HEK293 (cell line): Measurements from ENCODE around the gene CDH2.

ENCODE experiments used
- CTCF ChIA-PET: fragments of 350-600 bp; formaldehyde crosslinking; extraction: SDS; loops from one replicate; lab custom pipeline; 2021; ENCODE audit warnings: antibody characterized with exemption; lab: Yijun Ruan, JAX
- POLR2A ChIA-PET: fragments of 300-600 bp; formaldehyde crosslinking; extraction: SDS; loops from one replicate; lab custom pipeline; 2020; ENCODE audit warnings: antibody characterized with exemption, inconsistent platforms; lab: Yijun Ruan, JAX
- H3K27ac ChIP-seq: fragments of 200-500 bp; sonication (Bioruptor generic); 2 replicates; pipeline ENCODE4 v1.5.1; 2014; ENCODE audit warnings: low read depth, low read length, control low read depth, inconsistent platforms; ENCODE audit errors: extremely low read depth
- H3K36me3 ChIP-seq, 2 experiments: fragments of 200-500 bp in 1 of 2; sonication (Bioruptor generic) in 1 of 2; 1 replicate in 1 of 2; 2 replicates in 1 of 2; pipeline ENCODE4 v1.5.1; 2014 to 2017; ENCODE audit warnings: inconsistent platforms in 2 of 2, low read length in 2 of 2; ENCODE audit not compliant: control insufficient read depth in 2 of 2, insufficient read depth in 1 of 2
- H3K4me1 ChIP-seq: fragments of 200-500 bp; sonication (Bioruptor generic); 2 replicates; pipeline ENCODE4 v1.5.1; 2014; ENCODE audit warnings: mild to moderate bottlenecking, low read length, inconsistent platforms; ENCODE audit not compliant: control insufficient read depth, insufficient read depth
- H3K4me3 ChIP-seq: 2 replicates; pipeline ENCODE4 v1.5.1; 2011; ENCODE audit warnings: low read depth, mild to moderate bottlenecking, control low read depth, low read length, moderate library complexity
- H3K9me3 ChIP-seq: fragments of 200-500 bp; sonication (Bioruptor generic); 2 replicates; pipeline ENCODE4 v1.5.1; 2014; ENCODE audit warnings: low read depth, low read length, inconsistent platforms; ENCODE audit not compliant: control insufficient read depth, insufficient read depth
- EGR2 ChIP-seq: fragments of 450-650 bp; formaldehyde crosslinking; IDR thresholded peaks from 2 replicates; pipeline ENCODE4 v1.5.1; 2016; ENCODE audit warnings: low read depth, missing biosample characterization, missing genetic modification characterization
- GFI1B ChIP-seq: fragments of 450-650 bp; formaldehyde crosslinking; IDR thresholded peaks from 2 replicates; pipeline ENCODE4 v1.5.1; 2016; ENCODE audit warnings: missing biosample characterization, missing genetic modification characterization
- GLI4 ChIP-seq: fragments of 450-650 bp; formaldehyde crosslinking; IDR thresholded peaks from 2 replicates; pipeline ENCODE4 v1.5.1; 2016; ENCODE audit warnings: missing biosample characterization, missing genetic modification characterization
- OVOL3 ChIP-seq: fragments of 450-650 bp; formaldehyde crosslinking; IDR thresholded peaks from 2 replicates; pipeline ENCODE4 v1.5.1; 2016; ENCODE audit warnings: missing biosample characterization, missing genetic modification characterization
- SCRT1 ChIP-seq: fragments of 450-650 bp; formaldehyde crosslinking; IDR thresholded peaks from 2 replicates; pipeline ENCODE4 v1.5.1; 2016; ENCODE audit warnings: missing biosample characterization, missing genetic modification characterization, borderline replicate concordance
- SP2 ChIP-seq: fragments of 450-650 bp; formaldehyde crosslinking; IDR thresholded peaks from 2 replicates; pipeline ENCODE4 v1.5.1; 2016; ENCODE audit warnings: missing biosample characterization, missing genetic modification characterization
- ZBTB48 ChIP-seq: fragments of 450-650 bp; formaldehyde crosslinking; IDR thresholded peaks from 2 replicates; pipeline ENCODE4 v1.5.1; 2016; ENCODE audit warnings: missing biosample characterization, missing genetic modification characterization
- ZBTB7A ChIP-seq: fragments of 450-650 bp; formaldehyde crosslinking; IDR thresholded peaks from 2 replicates; pipeline ENCODE4 v1.5.1; 2016; ENCODE audit warnings: low read depth, missing biosample characterization, missing genetic modification characterization
- ZNF112 ChIP-seq: fragments of 450-650 bp; formaldehyde crosslinking; IDR thresholded peaks from 2 replicates; pipeline ENCODE4 v1.5.0; 2017; ENCODE audit warnings: missing biosample characterization, missing genetic modification characterization
- ZNF133 ChIP-seq: fragments of 450-650 bp; formaldehyde crosslinking; IDR thresholded peaks from 2 replicates; pipeline ENCODE4 v1.5.1; 2016; ENCODE audit warnings: missing biosample characterization, missing genetic modification characterization
- ZNF146 ChIP-seq: fragments of 450-650 bp; formaldehyde crosslinking; IDR thresholded peaks from 2 replicates; pipeline ENCODE4 v1.5.1; 2016; ENCODE audit warnings: missing biosample characterization, missing genetic modification characterization
- ZNF239 ChIP-seq: fragments of 450-650 bp; formaldehyde crosslinking; IDR thresholded peaks from 2 replicates; pipeline ENCODE4 v1.5.1; 2016; ENCODE audit warnings: missing biosample characterization, missing genetic modification characterization
- ZNF292 ChIP-seq: fragments of 450-650 bp; formaldehyde crosslinking; IDR thresholded peaks from 2 replicates; pipeline ENCODE4 v1.5.1; 2016; ENCODE audit warnings: low read depth, missing biosample characterization, missing genetic modification characterization, borderline replicate concordance
- ZNF391 ChIP-seq: fragments of 450-650 bp; formaldehyde crosslinking; IDR thresholded peaks from 2 replicates; pipeline ENCODE4 v1.5.1; 2016; ENCODE audit warnings: low read depth, missing biosample characterization, missing genetic modification characterization, borderline replicate concordance
- ZNF501 ChIP-seq: fragments of 450-650 bp; formaldehyde crosslinking; IDR thresholded peaks from 2 replicates; pipeline ENCODE4 v1.5.1; 2016; ENCODE audit warnings: missing biosample characterization, missing genetic modification characterization
- ZNF529 ChIP-seq: fragments of 450-650 bp; formaldehyde crosslinking; IDR thresholded peaks from 2 replicates; pipeline ENCODE4 v1.5.1; 2017; ENCODE audit warnings: missing genetic modification characterization, missing biosample characterization; ENCODE audit not compliant: insufficient replicate concordance
- ZNF530 ChIP-seq: fragments of 450-650 bp; formaldehyde crosslinking; IDR thresholded peaks from 2 replicates; pipeline ENCODE4 v1.5.1; 2016; ENCODE audit warnings: low read depth, missing biosample characterization, missing genetic modification characterization
- ZNF544 ChIP-seq: fragments of 450-650 bp; formaldehyde crosslinking; IDR thresholded peaks from 2 replicates; pipeline ENCODE4 v1.5.0; 2017; ENCODE audit warnings: missing biosample characterization, missing genetic modification characterization
- ZNF664 ChIP-seq: fragments of 450-650 bp; formaldehyde crosslinking; IDR thresholded peaks from 2 replicates; pipeline ENCODE4 v1.5.1; 2016; ENCODE audit warnings: missing biosample characterization, missing genetic modification characterization
- ZNF707 ChIP-seq: fragments of 450-650 bp; formaldehyde crosslinking; IDR thresholded peaks from 2 replicates; pipeline ENCODE4 v1.5.1; 2016; ENCODE audit warnings: missing biosample characterization, missing genetic modification characterization
- ZNF830 ChIP-seq: fragments of 450-650 bp; IDR thresholded peaks from 2 replicates; pipeline ENCODE4 v1.5.0; 2018; ENCODE audit warnings: missing biosample characterization, missing genetic modification characterization, low read depth, mild to moderate bottlenecking, moderate library complexity
- TF ChIP-seq, protein P1 (sequence below): fragments of 450-650 bp; formaldehyde crosslinking; conservative IDR thresholded peaks from 2 replicates; pipeline ENCODE4 v1.5.1; 2016; ENCODE audit warnings: low read depth, missing biosample characterization, missing genetic modification characterization
- TF ChIP-seq, protein P2 (sequence below): fragments of 450-650 bp; formaldehyde crosslinking; IDR thresholded peaks from 2 replicates; pipeline ENCODE4 v1.5.1; 2017; ENCODE audit warnings: missing biosample characterization, missing genetic modification characterization
- TF ChIP-seq, protein P3 (sequence below): fragments of 450-650 bp; formaldehyde crosslinking; IDR thresholded peaks from 2 replicates; pipeline ENCODE4 v1.5.0; 2017; ENCODE audit warnings: missing biosample characterization, missing genetic modification characterization, borderline replicate concordance

The CDH2 gene

DNA sequence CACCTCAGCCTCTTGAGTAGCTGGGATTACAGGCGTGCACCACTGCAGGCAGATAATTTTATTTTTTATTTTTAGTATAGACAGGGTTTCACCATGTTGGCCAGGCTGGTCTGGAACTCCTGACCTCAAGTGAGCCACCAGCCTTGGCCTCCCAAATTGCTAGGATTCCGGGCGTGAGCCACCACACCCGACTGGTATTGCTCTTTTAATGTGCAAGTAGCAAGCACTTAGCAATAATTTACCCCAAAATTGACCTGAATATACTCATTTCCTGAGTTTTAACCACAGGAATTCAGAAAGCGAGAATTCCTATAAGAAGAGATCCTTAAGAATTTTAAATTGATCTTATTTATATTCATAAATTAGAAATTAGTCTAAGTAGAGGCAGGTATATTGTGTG lies 169.1 kb downstream of the CDH2 start:
- ChIA-PET CTCF (no interaction called here), POLR2A (no interaction called here)
- no peak for TF ChIP-seq GLI4 (tag by site-specific recombination)
- TF ChIP-seq ZNF501 (tag by site-specific recombination), result no peak
- TF ChIP-seq, protein P1, sequence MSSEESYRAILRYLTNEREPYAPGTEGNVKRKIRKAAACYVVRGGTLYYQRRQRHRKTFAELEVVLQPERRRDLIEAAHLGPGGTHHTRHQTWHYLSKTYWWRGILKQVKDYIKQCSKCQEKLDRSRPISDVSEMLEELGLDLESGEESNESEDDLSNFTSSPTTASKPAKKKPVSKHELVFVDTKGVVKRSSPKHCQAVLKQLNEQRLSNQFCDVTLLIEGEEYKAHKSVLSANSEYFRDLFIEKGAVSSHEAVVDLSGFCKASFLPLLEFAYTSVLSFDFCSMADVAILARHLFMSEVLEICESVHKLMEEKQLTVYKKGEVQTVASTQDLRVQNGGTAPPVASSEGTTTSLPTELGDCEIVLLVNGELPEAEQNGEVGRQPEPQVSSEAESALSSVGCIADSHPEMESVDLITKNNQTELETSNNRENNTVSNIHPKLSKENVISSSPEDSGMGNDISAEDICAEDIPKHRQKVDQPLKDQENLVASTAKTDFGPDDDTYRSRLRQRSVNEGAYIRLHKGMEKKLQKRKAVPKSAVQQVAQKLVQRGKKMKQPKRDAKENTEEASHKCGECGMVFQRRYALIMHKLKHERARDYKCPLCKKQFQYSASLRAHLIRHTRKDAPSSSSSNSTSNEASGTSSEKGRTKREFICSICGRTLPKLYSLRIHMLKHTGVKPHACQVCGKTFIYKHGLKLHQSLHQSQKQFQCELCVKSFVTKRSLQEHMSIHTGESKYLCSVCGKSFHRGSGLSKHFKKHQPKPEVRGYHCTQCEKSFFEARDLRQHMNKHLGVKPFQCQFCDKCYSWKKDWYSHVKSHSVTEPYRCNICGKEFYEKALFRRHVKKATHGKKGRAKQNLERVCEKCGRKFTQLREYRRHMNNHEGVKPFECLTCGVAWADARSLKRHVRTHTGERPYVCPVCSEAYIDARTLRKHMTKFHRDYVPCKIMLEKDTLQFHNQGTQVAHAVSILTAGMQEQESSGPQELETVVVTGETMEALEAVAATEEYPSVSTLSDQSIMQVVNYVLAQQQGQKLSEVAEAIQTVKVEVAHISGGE (tag by site-specific recombination), result no peak
- TF ChIP-seq GFI1B (tag by site-specific recombination), result no peak
- no peak for TF ChIP-seq ZNF529 (tag by site-specific recombination)
- no peak for TF ChIP-seq SCRT1
- no peak for TF ChIP-seq ZNF133
- no peak for TF ChIP-seq ZNF292 (tag by site-specific recombination)
- no peak for TF ChIP-seq ZBTB7A (tag by site-specific recombination)
- no peak for TF ChIP-seq ZNF391
- TF ChIP-seq ZNF146 (tag by site-specific recombination), result no peak
- TF ChIP-seq, protein P2, sequence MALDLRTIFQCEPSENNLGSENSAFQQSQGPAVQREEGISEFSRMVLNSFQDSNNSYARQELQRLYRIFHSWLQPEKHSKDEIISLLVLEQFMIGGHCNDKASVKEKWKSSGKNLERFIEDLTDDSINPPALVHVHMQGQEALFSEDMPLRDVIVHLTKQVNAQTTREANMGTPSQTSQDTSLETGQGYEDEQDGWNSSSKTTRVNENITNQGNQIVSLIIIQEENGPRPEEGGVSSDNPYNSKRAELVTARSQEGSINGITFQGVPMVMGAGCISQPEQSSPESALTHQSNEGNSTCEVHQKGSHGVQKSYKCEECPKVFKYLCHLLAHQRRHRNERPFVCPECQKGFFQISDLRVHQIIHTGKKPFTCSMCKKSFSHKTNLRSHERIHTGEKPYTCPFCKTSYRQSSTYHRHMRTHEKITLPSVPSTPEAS (tag by site-specific recombination), result no peak
- TF ChIP-seq ZNF112 (tag by site-specific recombination), result no peak
- TF ChIP-seq ZBTB48, result no peak
- TF ChIP-seq EGR2 (tag by site-specific recombination), result no peak
- Histone ChIP-seq H3K9me3 (no peaks in the 10 kb centered on the region), H3K27ac (no peak overlapping the region), H3K4me3 (no peak overlapping the region), H3K36me3 (peaks cover 4 to 23% of the 10 kb centered on the region in 2 experiments; a peak in 2 of 3 replicates), H3K4me1 (no peaks in the 10 kb centered on the region)

DNA sequence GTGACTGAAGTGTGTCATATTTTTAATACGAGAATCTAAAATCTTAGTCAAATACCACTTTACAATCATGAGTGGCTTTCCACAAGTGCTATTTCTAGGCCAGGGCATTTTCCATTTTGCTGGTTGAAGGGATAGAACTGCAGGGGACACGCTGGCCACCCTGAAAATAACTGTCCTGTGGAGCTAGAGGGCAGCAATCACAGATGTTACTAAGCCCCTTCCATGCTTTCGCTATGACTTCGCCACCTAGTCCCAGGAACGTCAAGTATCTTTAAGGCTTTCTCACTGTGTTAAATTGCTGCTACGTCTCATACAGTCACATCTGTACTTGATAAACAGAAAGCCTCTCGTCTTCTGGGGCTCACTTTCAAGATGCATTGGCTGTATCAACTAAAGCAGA lies 171.8 kb downstream of the CDH2 start:
- CTCF ChIA-PET, result no interaction called here
- no peak for TF ChIP-seq ZNF707 (tag by site-specific recombination)
- no peak for TF ChIP-seq SP2 (tag by site-specific recombination)
- no peak for TF ChIP-seq ZNF664 (tag by site-specific recombination)
- TF ChIP-seq ZNF544 (tag by site-specific recombination), result no peak
- TF ChIP-seq, protein P3, sequence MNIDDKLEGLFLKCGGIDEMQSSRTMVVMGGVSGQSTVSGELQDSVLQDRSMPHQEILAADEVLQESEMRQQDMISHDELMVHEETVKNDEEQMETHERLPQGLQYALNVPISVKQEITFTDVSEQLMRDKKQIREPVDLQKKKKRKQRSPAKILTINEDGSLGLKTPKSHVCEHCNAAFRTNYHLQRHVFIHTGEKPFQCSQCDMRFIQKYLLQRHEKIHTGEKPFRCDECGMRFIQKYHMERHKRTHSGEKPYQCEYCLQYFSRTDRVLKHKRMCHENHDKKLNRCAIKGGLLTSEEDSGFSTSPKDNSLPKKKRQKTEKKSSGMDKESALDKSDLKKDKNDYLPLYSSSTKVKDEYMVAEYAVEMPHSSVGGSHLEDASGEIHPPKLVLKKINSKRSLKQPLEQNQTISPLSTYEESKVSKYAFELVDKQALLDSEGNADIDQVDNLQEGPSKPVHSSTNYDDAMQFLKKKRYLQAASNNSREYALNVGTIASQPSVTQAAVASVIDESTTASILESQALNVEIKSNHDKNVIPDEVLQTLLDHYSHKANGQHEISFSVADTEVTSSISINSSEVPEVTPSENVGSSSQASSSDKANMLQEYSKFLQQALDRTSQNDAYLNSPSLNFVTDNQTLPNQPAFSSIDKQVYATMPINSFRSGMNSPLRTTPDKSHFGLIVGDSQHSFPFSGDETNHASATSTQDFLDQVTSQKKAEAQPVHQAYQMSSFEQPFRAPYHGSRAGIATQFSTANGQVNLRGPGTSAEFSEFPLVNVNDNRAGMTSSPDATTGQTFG (tag by site-specific recombination), result no peak
- TF ChIP-seq ZNF830, result no peak
- TF ChIP-seq OVOL3, result no peak
- TF ChIP-seq, protein P1 (tag by site-specific recombination), result no peak
- TF ChIP-seq ZNF239 (tag by site-specific recombination), result no peak
- TF ChIP-seq ZNF112 (tag by site-specific recombination), result no peak
- no peak for TF ChIP-seq ZNF530 (tag by site-specific recombination)
- TF ChIP-seq ZNF391, result no peak

More for the DNA sequence above, 171.8 kb downstream of the CDH2 start:
- Histone ChIP-seq H3K27ac (no peak overlapping the region), H3K4me1 (no peaks in the 10 kb centered on the region), H3K36me3 (peaks cover 0 to 26% of the 10 kb centered on the region in 2 experiments; a peak in 2 of 3 replicates), H3K9me3 (no peaks in the 10 kb centered on the region), H3K4me3 (no peak overlapping the region)
- POLR2A ChIA-PET, result no interaction called here
